TTC549 (cell line): ENCODE data around the gene DMD.
"Not testable (repeated sequence)": the region's sequence is repeated elsewhere in the genome, so short reads cannot be mapped to it uniquely, and the experiment has no call there.

ENCODE experiments used
- FAIRE-seq: peaks from 2 replicates; lab custom pipeline; 2012; peaks lifted over from hg19 to GRCh38; lab: Jason Lieb, UNC

DMD gene

GRCh38 chrX:32597777-32598176, 613.6 kb downstream of the DMD start:
- no peak for FAIRE-seq

GRCh38 chrX:32592786-32593185, 618.6 kb downstream of the DMD start:
- no peak for FAIRE-seq

GRCh38 chrX:32591589-32591988, 619.8 kb downstream of the DMD start:
- FAIRE-seq, result no peak

- no peak for FAIRE-seq
Observed at GRCh38 chrX:32582729-32583128, 628.6 kb downstream of the DMD start.

- FAIRE-seq, result no peak
Observed at GRCh38 chrX:32576885-32577284, 634.5 kb downstream of the DMD start.

- FAIRE-seq, result no peak
Observed at GRCh38 chrX:32572644-32573043, 638.7 kb downstream of the DMD start.

GRCh38 chrX:32571579-32571978, 639.8 kb downstream of the DMD start:
- FAIRE-seq, result no peak

GRCh38 chrX:32562261-32562660, 649.1 kb downstream of the DMD start:
- FAIRE-seq, result no peak

- no peak for FAIRE-seq
Observed at GRCh38 chrX:32545101-32545500, 666.2 kb downstream of the DMD start.

- no peak for FAIRE-seq
Observed at GRCh38 chrX:32538554-32538953, 672.8 kb downstream of the DMD start.

- no peak for FAIRE-seq
Observed at GRCh38 chrX:32533848-32534247, 677.5 kb downstream of the DMD start.

GRCh38 chrX:32532262-32532661, 679.1 kb downstream of the DMD start:
- no peak for FAIRE-seq

GRCh38 chrX:32530802-32531403, 680.4 kb downstream of the DMD start:
- FAIRE-seq, result peak; percentile 79

- not testable (repeated sequence) for FAIRE-seq
Observed at GRCh38 chrX:32528451-32528850, 682.9 kb downstream of the DMD start.

- no peak for FAIRE-seq
Observed at GRCh38 chrX:32525234-32525633, 686.1 kb downstream of the DMD start.

- FAIRE-seq, result no peak
Observed at GRCh38 chrX:32524385-32524784, 687.0 kb downstream of the DMD start.

- FAIRE-seq, result no peak
Observed at GRCh38 chrX:32520789-32521188, 690.6 kb downstream of the DMD start.

- no peak for FAIRE-seq
Observed at GRCh38 chrX:32514986-32515385, 696.4 kb downstream of the DMD start.

- no peak for FAIRE-seq
Observed at GRCh38 chrX:32501606-32502005, 709.7 kb downstream of the DMD start.

- no peak for FAIRE-seq
Observed at GRCh38 chrX:32496671-32497070, 714.7 kb downstream of the DMD start.

- no peak for FAIRE-seq
Observed at GRCh38 chrX:32495855-32496254, 715.5 kb downstream of the DMD start.

GRCh38 chrX:32489125-32489524, 722.2 kb downstream of the DMD start:
- FAIRE-seq, result no peak

- FAIRE-seq, result no peak
Observed at GRCh38 chrX:32483534-32484136, 727.7 kb downstream of the DMD start.

- FAIRE-seq, result no peak
Observed at GRCh38 chrX:32480019-32480418, 731.3 kb downstream of the DMD start.

- no peak for FAIRE-seq
Observed at GRCh38 chrX:32472364-32472763, 739.0 kb downstream of the DMD start.
